Transverse colon (tissue), 3 donors: ENCODE results near the gene ACAT1.
A peak's percentile ranks its signal among the peaks of the same experiment; 100 is the strongest.

Experiments
- CTCF ChIP-seq, 5 experiments: fragments of 200-600 bp in 3 of 5; fragments of 450-650 bp in 2 of 5; sonication (generic) in 3 of 5; IDR thresholded peaks; 1 replicate in 2 of 5; 2 replicates in 3 of 5; pipeline ENCODE4 v1.5.1; 2016 to 2017; ENCODE audit warnings: antibody characterized with exemption in 5 of 5, inconsistent platforms in 3 of 5, mild to moderate bottlenecking in 2 of 5, moderate library complexity in 1 of 5
- EP300 ChIP-seq: sonication (generic); formaldehyde crosslinking; IDR thresholded peaks from one replicate; pipeline ENCODE4 v1.6.1; 2017; ENCODE audit warnings: antibody characterized with exemption, low read depth
- POLR2A ChIP-seq: fragments of 450-650 bp; IDR thresholded peaks from one replicate; pipeline ENCODE4 v1.6.1; 2016; ENCODE audit warnings: antibody characterized with exemption, mild to moderate bottlenecking, moderate library complexity

DNA sequence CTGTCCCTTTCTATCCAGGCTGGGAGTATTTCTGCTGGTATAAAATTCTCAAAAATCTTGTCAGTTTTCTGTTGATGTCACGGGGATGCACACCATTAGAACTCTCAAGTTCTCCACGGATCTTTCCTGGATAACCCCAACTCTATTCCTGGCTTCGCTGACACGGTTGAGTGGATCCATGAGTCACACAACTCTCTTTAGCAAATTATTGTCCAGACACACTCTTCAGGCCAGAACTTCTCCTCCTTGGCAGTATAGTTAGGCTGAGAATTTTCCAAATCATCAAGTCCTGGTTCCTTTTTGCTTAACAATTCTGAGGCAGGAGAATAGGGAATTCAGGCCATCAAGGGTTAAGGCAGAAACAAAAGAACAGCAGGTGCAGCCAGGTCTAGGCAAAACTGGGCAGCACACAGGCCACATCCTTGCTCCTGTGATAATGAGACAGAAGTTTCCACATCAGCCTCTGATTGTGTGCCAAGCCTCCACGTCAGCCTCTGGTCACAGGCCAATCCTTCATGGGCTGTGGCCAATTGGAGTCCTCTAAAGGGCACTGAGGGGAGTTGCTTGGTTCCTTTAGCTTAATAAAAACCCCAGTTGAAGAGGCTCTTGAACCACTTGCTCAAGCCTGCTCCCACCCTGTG is 5.7 kb upstream of the ACAT1 start:
- TF ChIP-seq CTCF (IDR thresholded peaks at IDR 0.05) (no peak), POLR2A (no peak), EP300 (peak; percentile 17)
